Smooth muscle cell (in vitro differentiated cells): ENCODE data around the gene SEMA3B. TPM values are rescaled to one million over a fixed set of nuclear protein-coding genes. Genes with fewer than 3 reads are reported as not detected.

Source experiments
- DNase-seq: peaks from one replicate; lab custom pipeline; 2025; ENCODE audit not compliant: unreplicated experiment; lab: John Stamatoyannopoulos, UW
- H2AFZ ChIP-seq: fragments of 200-600 bp; sonication (generic); 2 replicates; pipeline ENCODE4 v1.6.0; 2016; ENCODE audit warnings: antibody characterized with exemption, low read depth, mild to moderate bottlenecking
- H3F3A ChIP-seq: fragments of 200-600 bp; sonication (generic); 2 replicates; pipeline ENCODE4 v1.6.0; 2017; ENCODE audit warnings: antibody characterized with exemption, low read depth
- H3K27ac ChIP-seq: fragments of 200-600 bp; sonication (generic); 2 replicates; pipeline ENCODE4 v1.5.1; 2016; ENCODE audit warnings: low read depth, mild to moderate bottlenecking
- H3K27me3 ChIP-seq: fragments of 200-600 bp; sonication (generic); 2 replicates; pipeline ENCODE4 v1.6.1; 2016; ENCODE audit warnings: low read depth, mild to moderate bottlenecking
- H3K36me3 ChIP-seq: fragments of 200-600 bp; sonication (generic); 2 replicates; pipeline ENCODE4 v1.5.1; 2016; ENCODE audit warnings: low read depth
- H3K4me1 ChIP-seq: fragments of 200-600 bp; sonication (generic); 2 replicates; pipeline ENCODE4 v1.5.1; 2016; ENCODE audit warnings: low read depth
- H3K4me2 ChIP-seq: fragments of 200-600 bp; sonication (generic); 2 replicates; pipeline ENCODE4 v1.6.0; 2016; ENCODE audit warnings: mild to moderate bottlenecking
- H3K4me3 ChIP-seq: fragments of 200-600 bp; sonication (generic); 2 replicates; pipeline ENCODE4 v1.5.1; 2016; ENCODE audit warnings: mild to moderate bottlenecking
- H3K79me2 ChIP-seq: fragments of 200-600 bp; sonication (generic); 2 replicates; pipeline ENCODE4 v1.6.0; 2016; ENCODE audit warnings: low read depth, mild to moderate bottlenecking
- H3K9ac ChIP-seq: fragments of 200-600 bp; sonication (generic); 2 replicates; pipeline ENCODE4 v1.6.0; 2016; ENCODE audit warnings: low read depth
- H3K9me3 ChIP-seq: fragments of 200-600 bp; sonication (generic); replicated peaks from 2 replicates; pipeline ENCODE4 v1.5.1; 2016; ENCODE audit warnings: low read depth
- H4K20me1 ChIP-seq: fragments of 200-600 bp; sonication (generic); 2 replicates; pipeline ENCODE4 v1.6.0; 2016; ENCODE audit warnings: low read depth
- WGBS: methylation state at CpG from one replicate; pipeline ENCODE4 v1.1.7; 2016; ENCODE audit warnings: low lambda C conversion rate; 5-methylcytosine and 5-hydroxymethylcytosine counted together
- polyA plus RNA-seq: library from polyadenylated mRNA; unstranded; fragments of >200 nt; fragmentation: Nextera tagmentation; extraction: Ambion mirVana; gene quantifications from 2 replicates; pipeline ENCODE4 v1.2.1, GENCODE V29; 2016
- total RNA-seq: library from RNA; depleted of rRNA; stranded (reverse); fragments of >200 nt; gene quantifications from 2 replicates; pipeline ENCODE4 v1.2.3, GENCODE V29; 2014
- TF ChIP-seq, protein P1 (sequence below): fragments of 200-600 bp; sonication (generic); IDR thresholded peaks from 2 replicates; pipeline ENCODE4 v1.5.1; 2017; ENCODE audit warnings: borderline replicate concordance, mild to moderate bottlenecking, antibody characterized with exemption; ENCODE audit not compliant: insufficient read depth, poor library complexity, severe bottlenecking

SEMA3B gene
- total and polyA plus RNA-seq, 2 experiments from 2014 or later = 26.3 to 48.3 TPM

DNA sequence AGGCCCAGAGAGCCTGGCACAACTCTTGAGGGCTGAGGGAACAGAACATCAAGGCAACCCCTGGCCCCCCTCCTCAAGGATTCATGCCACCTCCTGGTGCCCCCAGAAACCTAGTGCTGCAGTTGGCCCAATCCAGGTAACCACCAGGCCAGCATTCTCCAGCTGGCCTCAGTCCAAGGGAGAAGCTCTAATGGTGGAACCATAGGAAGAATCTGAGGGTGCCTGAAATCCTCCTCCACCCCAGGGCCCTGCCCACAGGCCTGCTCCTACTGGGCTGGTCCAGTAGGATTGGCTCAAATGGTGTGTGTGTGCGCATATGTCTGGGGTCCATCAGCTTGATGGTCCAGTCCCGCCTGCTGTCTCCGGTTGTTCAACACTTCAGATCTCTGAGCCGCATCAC lies 45.9 kb downstream of the SEMA3B start:
- no peak overlapping the region for H3K27ac ChIP-seq
- no peak for DNase-seq
- 99% methylated on average over 4 of the region's 4 CpGs for WGBS

DNA sequence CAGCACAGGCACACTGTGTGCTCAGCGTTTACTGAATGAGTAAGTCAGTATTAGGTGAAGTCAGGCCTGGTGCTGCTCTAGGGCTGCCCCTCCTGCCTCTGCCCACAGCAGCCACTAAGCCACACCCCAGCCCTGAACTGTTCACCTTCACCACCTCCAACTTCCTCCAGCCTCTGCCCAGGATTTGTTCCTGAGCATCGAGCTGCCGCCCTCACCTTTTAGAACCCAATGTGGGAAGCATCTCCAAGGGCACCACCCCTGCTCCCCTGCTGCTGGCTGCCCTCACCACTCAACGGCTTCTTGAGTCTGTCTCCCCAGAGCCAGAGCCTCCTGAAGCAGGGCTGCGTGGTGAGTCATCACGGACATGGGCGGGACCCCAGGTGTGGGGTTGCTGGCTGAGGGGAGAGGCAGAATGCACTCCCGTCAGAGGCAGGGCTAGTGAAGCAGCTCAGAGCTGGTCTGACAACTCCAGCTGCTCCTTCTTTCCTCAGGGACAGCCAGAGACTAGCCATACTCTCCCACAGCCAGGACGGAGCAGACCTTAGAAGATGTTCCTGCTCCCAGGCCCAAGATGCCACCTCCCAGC lies 47.8 kb downstream of the SEMA3B start:
- no peaks in the 10 kb centered on the region for H3K9me3 ChIP-seq
- no peak overlapping the region for H3K4me3 ChIP-seq
- H3K36me3 ChIP-seq = no peaks in the 10 kb centered on the region
- 49% methylated on average over 9 of the region's 9 CpGs for WGBS
- H3K79me2 ChIP-seq = peaks cover 20% of the 10 kb centered on the region
- TF ChIP-seq, protein P1, sequence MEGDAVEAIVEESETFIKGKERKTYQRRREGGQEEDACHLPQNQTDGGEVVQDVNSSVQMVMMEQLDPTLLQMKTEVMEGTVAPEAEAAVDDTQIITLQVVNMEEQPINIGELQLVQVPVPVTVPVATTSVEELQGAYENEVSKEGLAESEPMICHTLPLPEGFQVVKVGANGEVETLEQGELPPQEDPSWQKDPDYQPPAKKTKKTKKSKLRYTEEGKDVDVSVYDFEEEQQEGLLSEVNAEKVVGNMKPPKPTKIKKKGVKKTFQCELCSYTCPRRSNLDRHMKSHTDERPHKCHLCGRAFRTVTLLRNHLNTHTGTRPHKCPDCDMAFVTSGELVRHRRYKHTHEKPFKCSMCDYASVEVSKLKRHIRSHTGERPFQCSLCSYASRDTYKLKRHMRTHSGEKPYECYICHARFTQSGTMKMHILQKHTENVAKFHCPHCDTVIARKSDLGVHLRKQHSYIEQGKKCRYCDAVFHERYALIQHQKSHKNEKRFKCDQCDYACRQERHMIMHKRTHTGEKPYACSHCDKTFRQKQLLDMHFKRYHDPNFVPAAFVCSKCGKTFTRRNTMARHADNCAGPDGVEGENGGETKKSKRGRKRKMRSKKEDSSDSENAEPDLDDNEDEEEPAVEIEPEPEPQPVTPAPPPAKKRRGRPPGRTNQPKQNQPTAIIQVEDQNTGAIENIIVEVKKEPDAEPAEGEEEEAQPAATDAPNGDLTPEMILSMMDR = no peak
- H3K4me1 ChIP-seq = peaks cover 8% of the 10 kb centered on the region
- H3F3A ChIP-seq = no peaks in the 10 kb centered on the region
- H3K27me3 ChIP-seq = no peaks in the 10 kb centered on the region
- peak overlapping the region; percentile 75 for H3K27ac ChIP-seq
- H4K20me1 ChIP-seq = peaks cover 24% of the 10 kb centered on the region
- no peak overlapping the region for H2AFZ ChIP-seq
- peak overlapping the region; percentile 2 for H3K4me2 ChIP-seq
- peak overlapping the region; percentile 44 for H3K9ac ChIP-seq
- DNase-seq = no peak

More for the DNA sequence above, 45.9 kb downstream of the SEMA3B start:
- Histone ChIP-seq H4K20me1 (peaks cover 24% of the 10 kb centered on the region), H3K4me2 (no peak overlapping the region), H3K9me3 (no peaks in the 10 kb centered on the region), H3K36me3 (peaks cover 1% of the 10 kb centered on the region), H3K27me3 (no peaks in the 10 kb centered on the region), H3K9ac (no peak overlapping the region), H3F3A (no peaks in the 10 kb centered on the region), H3K79me2 (peaks cover 13% of the 10 kb centered on the region), H3K4me3 (no peak overlapping the region), H2AFZ (no peak overlapping the region), H3K4me1 (peaks cover under 1% of the 10 kb centered on the region)
- TF ChIP-seq, protein P1 = no peak

DNA sequence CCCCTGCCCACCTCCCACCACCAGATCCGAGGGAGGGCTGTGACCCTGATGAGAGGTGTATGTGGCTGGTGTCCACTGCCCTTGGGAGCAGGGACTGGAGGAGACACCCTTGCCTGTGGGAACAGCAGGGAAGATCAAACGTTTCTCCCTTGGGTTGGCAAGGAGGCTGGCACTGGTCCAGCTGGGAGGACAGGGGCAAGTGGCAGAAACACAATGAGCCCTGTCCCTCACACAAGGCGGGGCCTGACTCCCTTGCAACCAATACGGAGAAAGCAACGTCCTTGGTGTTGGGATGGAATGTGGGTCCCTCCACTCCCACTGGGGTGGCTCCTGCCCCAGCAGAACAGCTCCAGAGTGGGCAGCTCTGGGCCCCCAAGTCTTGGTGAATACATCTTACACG lies 48.4 kb downstream of the SEMA3B start:
- peak overlapping the region; percentile 75 for H3K27ac ChIP-seq
- H3K4me2 ChIP-seq = no peak overlapping the region
- 84% methylated on average over 6 of the region's 6 CpGs for WGBS

More for the DNA sequence above, 48.4 kb downstream of the SEMA3B start:
- DNase-seq = no peak
- Histone ChIP-seq H3K36me3 (no peaks in the 10 kb centered on the region), H3K4me3 (no peak overlapping the region), H3K9me3 (no peaks in the 10 kb centered on the region), H3F3A (no peaks in the 10 kb centered on the region), H3K9ac (peak overlapping the region; percentile 44), H3K27me3 (no peaks in the 10 kb centered on the region), H2AFZ (no peak overlapping the region), H3K79me2 (peaks cover 20% of the 10 kb centered on the region), H4K20me1 (peaks cover 24% of the 10 kb centered on the region), H3K4me1 (peaks cover 13% of the 10 kb centered on the region)
- TF ChIP-seq, protein P1 = no peak
